HG03442 (cell line): Measurements from ENCODE around the gene KDM5B.
"Not testable (repeated sequence)": the region's sequence is repeated elsewhere in the genome, so short reads cannot be mapped to it uniquely, and the experiment has no call there.

Experiments
- ATAC-seq: cut with Tn5 transposase; IDR thresholded peaks from one replicate; pipeline ENCODE4 v1.9.1; 2021; ENCODE audit warnings: mild to moderate bottlenecking, moderate library complexity; ENCODE audit not compliant: unreplicated experiment

Gene KDM5B

GRCh38 chr1:202794051-202794740 is 14.0 kb downstream of the KDM5B start:
- ATAC-seq, result no peak

- no peak for ATAC-seq
Measured at GRCh38 chr1:202791077-202791747, 17.0 kb downstream of the KDM5B start.

GRCh38 chr1:202788800-202789199 is 19.4 kb downstream of the KDM5B start:
- ATAC-seq, result no peak

GRCh38 chr1:202786804-202787203 is 21.4 kb downstream of the KDM5B start:
- ATAC-seq, result no peak

GRCh38 chr1:202781180-202781579 is 27.0 kb downstream of the KDM5B start:
- ATAC-seq, result no peak

GRCh38 chr1:202770135-202770534 is 38.1 kb downstream of the KDM5B start:
- no peak for ATAC-seq

- no peak for ATAC-seq
Measured at GRCh38 chr1:202765721-202766120, 42.5 kb downstream of the KDM5B start.

- no peak for ATAC-seq
Measured at GRCh38 chr1:202762019-202762418, 46.2 kb downstream of the KDM5B start.

GRCh38 chr1:202760589-202760988 is 47.6 kb downstream of the KDM5B start:
- ATAC-seq, result no peak

GRCh38 chr1:202756391-202756790 is 51.8 kb downstream of the KDM5B start:
- no peak for ATAC-seq

GRCh38 chr1:202754293-202754692 is 53.9 kb downstream of the KDM5B start:
- ATAC-seq, result no peak

- no peak for ATAC-seq
Measured at GRCh38 chr1:202752774-202753173, 55.4 kb downstream of the KDM5B start.

GRCh38 chr1:202750761-202751160 is 57.5 kb downstream of the KDM5B start:
- ATAC-seq, result no peak

GRCh38 chr1:202750024-202750423 is 58.2 kb downstream of the KDM5B start:
- no peak for ATAC-seq

GRCh38 chr1:202745323-202745888 is 62.8 kb downstream of the KDM5B start:
- ATAC-seq, result no peak

GRCh38 chr1:202744770-202745169 is 63.5 kb downstream of the KDM5B start:
- not testable (repeated sequence) for ATAC-seq

GRCh38 chr1:202742496-202742895 is 65.7 kb downstream of the KDM5B start:
- no peak for ATAC-seq

GRCh38 chr1:202733251-202733650 is 75.0 kb downstream of the KDM5B start:
- no peak for ATAC-seq

GRCh38 chr1:202728951-202729350 is 79.3 kb downstream of the KDM5B start:
- no peak for ATAC-seq

GRCh38 chr1:202725526-202725925 is 82.7 kb downstream of the KDM5B start:
- no peak for ATAC-seq

- ATAC-seq, result no peak
Measured at GRCh38 chr1:202723708-202724107, 84.5 kb downstream of the KDM5B start.

GRCh38 chr1:202723046-202723445 is 85.2 kb downstream of the KDM5B start:
- not testable (repeated sequence) for ATAC-seq
